Kidney epithelial cell (primary cell): ENCODE data around the gene CARD18. TPM values are rescaled to one million over a fixed set of nuclear protein-coding genes. Genes with fewer than 3 reads are reported as not detected.

ENCODE experiments used
- DNase-seq: peaks from one replicate; pipeline ENCODE4 v3.0.0-alpha.2; 2010; ENCODE audit warnings: low read depth
- H3K27me3 ChIP-seq: 2 replicates; pipeline ENCODE4 v1.6.0; 2011; ENCODE audit warnings: low read length; ENCODE audit not compliant: control insufficient read depth, insufficient read depth
- H3K36me3 ChIP-seq: 2 replicates; pipeline ENCODE4 v1.5.1; 2011; ENCODE audit warnings: low read length; ENCODE audit not compliant: control insufficient read depth, insufficient read depth
- H3K4me3 ChIP-seq: 2 replicates; pipeline ENCODE4 v1.5.1; 2011; ENCODE audit warnings: low read depth, mild to moderate bottlenecking, control low read depth, low read length
- total RNA-seq: library from RNA; depleted of rRNA; stranded (reverse); fragments of >200 nt; gene quantifications from 2 replicates; pipeline ENCODE4 v1.2.3, GENCODE V29; 2015
- TF ChIP-seq, protein P1 (sequence below): IDR thresholded peaks from 2 replicates; pipeline ENCODE4 v1.5.1; 2011; ENCODE audit warnings: mild to moderate bottlenecking, moderate library complexity, low read length, control low read depth, inconsistent platforms; ENCODE audit not compliant: insufficient read depth, poor library complexity, severe bottlenecking

CARD18 gene
- total RNA-seq, 1 donor from 2014 or later: not detected

- Histone ChIP-seq H3K4me3 (no peak overlapping the region), H3K27me3 (no peaks in the 10 kb centered on the region), H3K36me3 (no peaks in the 10 kb centered on the region)
- TF ChIP-seq, protein P1, sequence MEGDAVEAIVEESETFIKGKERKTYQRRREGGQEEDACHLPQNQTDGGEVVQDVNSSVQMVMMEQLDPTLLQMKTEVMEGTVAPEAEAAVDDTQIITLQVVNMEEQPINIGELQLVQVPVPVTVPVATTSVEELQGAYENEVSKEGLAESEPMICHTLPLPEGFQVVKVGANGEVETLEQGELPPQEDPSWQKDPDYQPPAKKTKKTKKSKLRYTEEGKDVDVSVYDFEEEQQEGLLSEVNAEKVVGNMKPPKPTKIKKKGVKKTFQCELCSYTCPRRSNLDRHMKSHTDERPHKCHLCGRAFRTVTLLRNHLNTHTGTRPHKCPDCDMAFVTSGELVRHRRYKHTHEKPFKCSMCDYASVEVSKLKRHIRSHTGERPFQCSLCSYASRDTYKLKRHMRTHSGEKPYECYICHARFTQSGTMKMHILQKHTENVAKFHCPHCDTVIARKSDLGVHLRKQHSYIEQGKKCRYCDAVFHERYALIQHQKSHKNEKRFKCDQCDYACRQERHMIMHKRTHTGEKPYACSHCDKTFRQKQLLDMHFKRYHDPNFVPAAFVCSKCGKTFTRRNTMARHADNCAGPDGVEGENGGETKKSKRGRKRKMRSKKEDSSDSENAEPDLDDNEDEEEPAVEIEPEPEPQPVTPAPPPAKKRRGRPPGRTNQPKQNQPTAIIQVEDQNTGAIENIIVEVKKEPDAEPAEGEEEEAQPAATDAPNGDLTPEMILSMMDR: no peak
- DNase-seq: no peak
Observed at GRCh38 chr11:105177658-105178057, 38.1 kb upstream of the CARD18 start.

DNA sequence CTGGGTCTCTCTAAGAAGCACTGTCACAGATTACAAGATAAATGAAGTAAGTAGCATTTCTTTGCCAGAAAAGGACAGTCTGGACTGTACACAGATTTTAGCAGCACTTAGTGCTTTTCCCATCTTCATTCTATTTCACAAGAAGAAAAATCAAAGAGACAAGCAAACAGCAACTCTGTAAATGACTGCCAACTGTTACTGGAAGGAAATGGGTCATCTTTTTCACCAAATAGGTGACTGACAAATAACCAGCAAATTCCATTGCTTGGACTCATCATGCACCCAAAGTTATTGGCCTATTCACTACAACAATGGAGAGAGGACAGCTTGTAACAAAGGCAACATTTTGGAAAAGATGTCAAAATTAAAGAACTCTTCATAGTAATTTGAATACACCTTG, 28.9 kb upstream of the CARD18 start:
- TF ChIP-seq, protein P1: no peak
- no peak for DNase-seq
- no peak overlapping the region for H3K4me3 ChIP-seq
- H3K36me3 ChIP-seq: no peaks in the 10 kb centered on the region
- no peaks in the 10 kb centered on the region for H3K27me3 ChIP-seq

- no peaks in the 10 kb centered on the region for H3K36me3 ChIP-seq
- no peaks in the 10 kb centered on the region for H3K27me3 ChIP-seq
- no peak overlapping the region for H3K4me3 ChIP-seq
- TF ChIP-seq, protein P1: no peak
- DNase-seq: no peak
Observed at GRCh38 chr11:105167244-105167643, 27.7 kb upstream of the CARD18 start.

GRCh38 chr11:105164208-105164607, 24.6 kb upstream of the CARD18 start:
- Histone ChIP-seq H3K27me3 (no peaks in the 10 kb centered on the region), H3K36me3 (no peaks in the 10 kb centered on the region), H3K4me3 (no peak overlapping the region)
- TF ChIP-seq, protein P1: no peak
- DNase-seq: no peak

- TF ChIP-seq, protein P1: no peak
- Histone ChIP-seq H3K27me3 (no peaks in the 10 kb centered on the region), H3K4me3 (no peak overlapping the region), H3K36me3 (no peaks in the 10 kb centered on the region)
- no peak for DNase-seq
Observed at GRCh38 chr11:105162506-105162905, 22.9 kb upstream of the CARD18 start.

DNA sequence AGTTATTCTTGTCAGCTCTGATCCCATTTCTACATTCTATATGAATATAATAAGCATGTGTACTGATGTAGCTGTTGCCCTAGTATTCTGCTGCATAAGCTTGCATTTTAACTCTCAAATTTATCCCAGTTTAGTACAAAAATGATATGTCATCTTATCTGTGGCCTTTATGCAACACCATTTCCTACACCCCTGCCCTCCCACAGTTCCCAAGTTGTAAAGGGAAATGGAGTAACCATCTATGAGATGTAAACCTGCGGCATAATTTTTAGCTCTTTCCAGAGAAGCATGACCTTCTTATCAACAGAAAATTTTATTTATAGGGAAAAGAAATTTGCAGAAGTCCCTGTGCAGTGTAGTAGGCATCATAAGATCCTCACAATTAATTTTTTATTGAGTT, 18.9 kb upstream of the CARD18 start:
- no peak overlapping the region for H3K4me3 ChIP-seq
- DNase-seq: no peak
- TF ChIP-seq, protein P1: no peak

More for the DNA sequence above, 18.9 kb upstream of the CARD18 start:
- Histone ChIP-seq H3K27me3 (no peaks in the 10 kb centered on the region), H3K36me3 (no peaks in the 10 kb centered on the region)
